Lung (tissue), 12 donors: ENCODE results near the gene AHNAK. TPM values are rescaled to one million over a fixed set of nuclear protein-coding genes. Genes with fewer than 3 reads are reported as not detected.
A peak's percentile ranks its signal among the peaks of the same experiment; 100 is the strongest.
"Not testable (repeated sequence)": the region's sequence is repeated elsewhere in the genome, so short reads cannot be mapped to it uniquely, and the experiment has no call there.

Source experiments
- ATAC-seq: fragments of 200-7000 bp; cut with Tn5 transposase; one replicate; pipeline ENCODE4 v1.9.1; 2020; ENCODE audit warnings: moderate number of reproducible peaks; ENCODE audit not compliant: insufficient read depth, low FRiP score
- DNase-seq, 3 donors: peaks; one replicate each; pipeline ENCODE4 v3.0.0-alpha.2; 2013 to 2017
- H3K27ac ChIP-seq, 2 donors: one replicate each; pipeline ENCODE4 v1.5.1; 2013; ENCODE audit warnings: mild to moderate bottlenecking in 2 of 2, moderate library complexity in 2 of 2, control low read depth in 1 of 2, inconsistent platforms in 1 of 2, low read depth in 1 of 2, low read length in 1 of 2
- H3K27me3 ChIP-seq, 3 donors: one replicate each; pipeline ENCODE4 v1.5.1; 2013; ENCODE audit warnings: low read length in 2 of 3; ENCODE audit not compliant: control insufficient read depth in 3 of 3, insufficient read depth in 3 of 3
- H3K36me3 ChIP-seq, 4 donors: one replicate each; pipeline ENCODE4 v1.5.1; 2013; ENCODE audit warnings: low read length in 4 of 4, mild to moderate bottlenecking in 1 of 4, moderate library complexity in 1 of 4; ENCODE audit not compliant: control insufficient read depth in 4 of 4, insufficient read depth in 4 of 4
- H3K4me1 ChIP-seq, 5 donors: one replicate each; pipeline ENCODE4 v1.5.1; 2013; ENCODE audit warnings: low read length in 5 of 5, mild to moderate bottlenecking in 2 of 5, moderate library complexity in 1 of 5; ENCODE audit not compliant: control insufficient read depth in 5 of 5, insufficient read depth in 5 of 5
- H3K4me3 ChIP-seq: one replicate; pipeline ENCODE4 v1.5.1; 2013; ENCODE audit warnings: mild to moderate bottlenecking, control low read depth, moderate library complexity
- H3K9ac ChIP-seq, 2 donors: one replicate each; pipeline ENCODE4 v1.5.1; 2013; ENCODE audit warnings: low read length in 2 of 2, control low read depth in 1 of 2; ENCODE audit not compliant: insufficient read depth in 1 of 2
- H3K9me3 ChIP-seq, 4 donors: one replicate each; pipeline ENCODE4 v1.5.1; 2013; ENCODE audit warnings: low read length in 3 of 4, mild to moderate bottlenecking in 1 of 4, moderate library complexity in 1 of 4; ENCODE audit not compliant: control insufficient read depth in 4 of 4, insufficient read depth in 3 of 4
- CTCF ChIP-seq: IDR thresholded peaks from 2 replicates; pipeline ENCODE4 v1.5.1; 2012; ENCODE audit warnings: mild to moderate bottlenecking; ENCODE audit errors: control extremely low read depth, extremely low read depth
- WGBS, 2 donors: extraction: QIAGEN DNeasy Blood & Tissue Kit; methylation state at CpG; one replicate each; pipeline ENCODE4 v1.1.7; 2013; 5-methylcytosine and 5-hydroxymethylcytosine counted together
- polyA plus RNA-seq, 2 donors: library from polyadenylated mRNA; stranded (reverse); fragments of 200-250 nt; gene quantifications; one replicate each; pipeline ENCODE4 v1.2.1, GENCODE V29; 2013
- total RNA-seq, 2 donors: library from RNA; depleted of rRNA in 1 of 2; stranded (reverse); fragments of >200 nt in 1 of 2; gene quantifications; one replicate each; pipeline ENCODE4 v1.2.1, GENCODE V29; 2014 to 2021
- donor health status: control.
- donor health status: control.
- donor health status: Bipolar disorder and iron deficiency.
- donor health status: healthy.
- donor health status: DM: yes; HTN: yes; CAD: no.

AHNAK gene
- total and polyA plus RNA-seq, 4 donors: 66.5 to 707 (median 238) TPM

- Histone ChIP-seq H3K36me3 (no peaks in the 10 kb centered on the region), H3K4me3 (no peak overlapping the region), H3K9ac (no peak overlapping the region), H3K27ac (no peak overlapping the region), H3K4me1 (no peaks in the 10 kb centered on the region), H3K27me3 (no peaks in the 10 kb centered on the region), H3K9me3 (peaks cover 0 to 2% (median 0%) of the 10 kb centered on the region in 4 donors)
- no peak for TF ChIP-seq CTCF
- ATAC-seq (no peak), DNase-seq (peak in 2 of 3 donors; percentile 53 to 67)
- 85 to 91% methylated on average over 8 of the region's 8 CpGs for WGBS, 2 donors
Observed at GRCh38 chr11:62451241-62451621, 95.4 kb downstream of the AHNAK start.

GRCh38 chr11:62450543-62451240 is 95.9 kb downstream of the AHNAK start:
- peaks cover 0 to 5% (median 2%) of the 10 kb centered on the region in 5 donors for H3K4me1 ChIP-seq
- H3K4me3 ChIP-seq: no peak overlapping the region
- WGBS, 2 donors: 84 to 88% methylated on average over 15 of the region's 15 CpGs
- DNase-seq (peak in 1 of 3 donors; percentile 31), ATAC-seq (no peak)
- no peaks in the 10 kb centered on the region for H3K36me3 ChIP-seq
- no peak overlapping the region for H3K9ac ChIP-seq
- no peak for TF ChIP-seq CTCF
- no peaks in the 10 kb centered on the region for H3K27me3 ChIP-seq
- H3K27ac ChIP-seq: no peak overlapping the region
- no peaks in the 10 kb centered on the region for H3K9me3 ChIP-seq

GRCh38 chr11:62449912-62450311 is 96.7 kb downstream of the AHNAK start:
- H3K4me1 ChIP-seq, H3K4me3 ChIP-seq: not testable (repeated sequence)
- WGBS, 2 donors: 87 to 89% methylated on average over 7 of the region's 7 CpGs

GRCh38 chr11:62449451-62449851 is 97.2 kb downstream of the AHNAK start:
- DNase-seq (no peak), ATAC-seq (no peak)
- H3K27me3 ChIP-seq: no peaks in the 10 kb centered on the region
- no peaks in the 10 kb centered on the region for H3K9me3 ChIP-seq
- no peak overlapping the region for H3K27ac ChIP-seq
- no peak for TF ChIP-seq CTCF
- 82 to 83% methylated on average over 9 of the region's 9 CpGs for WGBS, 2 donors
- no peak overlapping the region for H3K9ac ChIP-seq
- peaks cover 0 to 14% (median 10%) of the 10 kb centered on the region in 5 donors for H3K4me1 ChIP-seq
- H3K36me3 ChIP-seq: no peaks in the 10 kb centered on the region
- H3K4me3 ChIP-seq: no peak overlapping the region

More at GRCh38 chr11:62449912-62450311, 96.7 kb downstream of the AHNAK start:
- DNase-seq, H3K36me3 ChIP-seq, H3K9me3 ChIP-seq, H3K9ac ChIP-seq, H3K27me3 ChIP-seq, ATAC-seq, H3K27ac ChIP-seq: not testable (repeated sequence)
